ENCODE results near the gene SLC38A10.

DNA sequence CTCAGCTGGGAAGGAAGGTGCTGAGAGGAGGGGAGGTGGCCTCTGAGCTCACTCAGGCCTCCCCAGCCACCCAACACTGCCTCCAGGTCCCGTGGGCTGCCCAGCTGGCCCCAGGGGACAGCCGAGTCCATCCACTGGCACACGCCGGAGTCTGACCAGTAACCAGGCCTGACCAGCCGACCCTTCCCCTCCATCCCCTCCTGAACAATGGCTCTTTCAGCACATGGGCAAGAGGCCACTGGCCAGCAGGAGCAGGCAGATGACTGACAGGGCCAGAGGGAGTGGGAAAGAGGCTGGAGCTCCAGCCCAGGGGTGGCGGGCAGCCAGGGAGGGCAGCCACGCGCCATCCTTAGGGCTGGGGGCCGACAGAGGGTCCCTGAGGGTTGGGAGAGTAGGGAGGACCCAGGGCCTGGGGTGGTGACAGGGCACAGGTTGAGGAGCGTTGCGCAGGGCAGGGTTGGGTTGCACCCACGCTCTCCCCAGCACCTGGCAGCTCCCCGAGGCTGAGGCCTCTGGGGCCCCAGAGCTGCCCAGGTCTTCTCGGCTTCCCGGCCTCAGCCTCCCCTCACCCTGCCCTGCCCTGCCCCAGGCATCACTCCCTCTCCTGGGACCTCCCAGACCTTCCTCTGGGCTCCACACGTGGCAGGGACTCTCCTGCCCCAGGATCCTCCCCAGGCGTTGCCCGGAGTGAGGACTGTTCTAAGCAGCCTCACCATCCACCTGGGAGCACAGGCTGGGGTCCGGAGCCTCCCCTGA lies 20.2 kb upstream of the SLC38A10 start:
- TF ChIP-seq, protein P1, sequence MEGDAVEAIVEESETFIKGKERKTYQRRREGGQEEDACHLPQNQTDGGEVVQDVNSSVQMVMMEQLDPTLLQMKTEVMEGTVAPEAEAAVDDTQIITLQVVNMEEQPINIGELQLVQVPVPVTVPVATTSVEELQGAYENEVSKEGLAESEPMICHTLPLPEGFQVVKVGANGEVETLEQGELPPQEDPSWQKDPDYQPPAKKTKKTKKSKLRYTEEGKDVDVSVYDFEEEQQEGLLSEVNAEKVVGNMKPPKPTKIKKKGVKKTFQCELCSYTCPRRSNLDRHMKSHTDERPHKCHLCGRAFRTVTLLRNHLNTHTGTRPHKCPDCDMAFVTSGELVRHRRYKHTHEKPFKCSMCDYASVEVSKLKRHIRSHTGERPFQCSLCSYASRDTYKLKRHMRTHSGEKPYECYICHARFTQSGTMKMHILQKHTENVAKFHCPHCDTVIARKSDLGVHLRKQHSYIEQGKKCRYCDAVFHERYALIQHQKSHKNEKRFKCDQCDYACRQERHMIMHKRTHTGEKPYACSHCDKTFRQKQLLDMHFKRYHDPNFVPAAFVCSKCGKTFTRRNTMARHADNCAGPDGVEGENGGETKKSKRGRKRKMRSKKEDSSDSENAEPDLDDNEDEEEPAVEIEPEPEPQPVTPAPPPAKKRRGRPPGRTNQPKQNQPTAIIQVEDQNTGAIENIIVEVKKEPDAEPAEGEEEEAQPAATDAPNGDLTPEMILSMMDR (IDR thresholded peaks at IDR 0.05 in 4 of 5, conservative IDR thresholded peaks at IDR 0.05 in 1 of 5) = no peak
- no peak for TF ChIP-seq POLR2A (IDR thresholded peaks at IDR 0.05)
